ENCODE measurements around the gene TTI1. TPM values are rescaled to one million over a fixed set of nuclear protein-coding genes. Genes with fewer than 3 reads are reported as not detected.
A peak's percentile ranks its signal among the peaks of the same experiment; 100 is the strongest.

Gene TTI1
- 14.3 TPM for total RNA-seq

DNA sequence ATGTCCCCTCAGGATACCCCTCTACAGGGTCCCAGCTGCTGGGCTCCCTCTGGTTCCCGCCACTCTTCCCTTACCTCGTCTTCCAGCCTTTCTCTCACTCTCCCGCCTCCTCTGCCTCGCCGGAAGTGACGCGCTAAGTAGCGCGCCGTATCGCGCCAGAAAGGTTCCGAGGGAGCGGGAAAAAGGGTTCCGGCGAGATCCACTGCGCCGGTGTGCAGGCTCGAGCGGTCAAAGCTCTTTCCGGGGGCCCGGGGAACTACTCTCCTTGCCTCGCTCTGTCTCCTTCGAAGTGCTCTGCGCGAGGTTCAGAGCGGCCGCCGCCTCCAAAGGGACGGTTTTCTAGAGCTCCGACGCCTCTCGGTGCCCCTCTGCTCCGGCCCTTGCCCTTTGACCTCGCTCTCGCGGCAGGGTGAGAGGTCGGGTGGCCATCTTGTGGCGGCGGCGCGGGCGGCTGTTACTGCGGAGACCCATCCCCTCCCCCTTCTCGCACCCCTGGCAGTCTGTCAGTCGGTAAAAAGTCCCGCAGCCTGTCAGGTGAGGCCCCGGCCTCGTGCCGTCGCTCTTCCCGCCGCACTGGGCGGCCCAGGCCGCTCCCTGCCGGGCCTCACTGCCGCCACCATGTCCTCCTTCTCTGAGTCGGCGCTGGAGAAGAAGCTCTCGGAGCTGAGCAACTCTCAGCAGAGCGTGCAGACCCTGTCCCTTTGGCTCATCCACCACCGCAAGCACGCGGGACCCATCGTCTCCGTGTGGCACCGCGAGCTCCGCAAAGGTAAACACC is at the start of gene TTI1, which contains the start of gene RPRD1B:
TTI1 (minus strand) TSS at position 127 of the 778 bp plus-strand sequence. CDS start 19,640 bp downstream, outside the sequence.
RPRD1B (plus strand) TSS at position 417 of the 778 bp plus-strand sequence; CDS start at position 619, 202 bp downstream.
- no peaks in the 10 kb centered on the region for H3K9me3 ChIP-seq (ENCODE audit: low read depth, low read length)
- peak within 1 kb of the TSS; percentile 76 for H3K4me3 ChIP-seq (ENCODE audit: low read length)
- peaks cover 39% of the 10 kb centered on the region for H3K4me1 ChIP-seq (ENCODE audit: insufficient read depth, low read length)
- no peaks in the 10 kb centered on the region for H3K27me3 ChIP-seq (ENCODE audit: insufficient read depth, low read length)

GRCh38 chr20:38082894-38083293 is 49.6 kb upstream of the TTI1 start:
- H3K4me1 ChIP-seq (ENCODE audit: insufficient read depth, low read length) = no peaks in the 10 kb centered on the region
- H3K9me3 ChIP-seq (ENCODE audit: low read depth, low read length) = no peaks in the 10 kb centered on the region
- no peaks in the 10 kb centered on the region for H3K27me3 ChIP-seq (ENCODE audit: insufficient read depth, low read length)
- no peak overlapping the region for H3K4me3 ChIP-seq (ENCODE audit: low read length)

DNA sequence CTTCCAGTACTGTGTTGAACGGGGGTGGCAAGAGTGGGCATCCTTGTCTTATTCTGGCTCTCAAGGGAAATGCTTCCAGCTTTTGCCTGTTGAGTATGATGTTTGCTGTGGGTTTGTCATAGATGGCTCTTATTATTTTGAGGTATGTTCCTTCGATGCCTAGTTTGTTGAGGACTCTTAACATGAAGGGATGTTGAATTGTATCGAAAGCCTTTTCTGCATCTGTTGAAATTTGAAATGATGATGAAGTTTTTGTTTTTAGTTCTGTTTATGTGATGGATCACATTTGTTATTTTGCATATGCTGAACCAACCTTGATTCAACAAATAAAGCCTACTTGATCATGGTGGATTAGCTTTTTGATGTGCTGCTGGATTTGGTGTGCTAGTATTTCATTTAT is 48.3 kb upstream of the TTI1 start:
- H3K9me3 ChIP-seq (ENCODE audit: low read depth, low read length) = no peaks in the 10 kb centered on the region
- no peaks in the 10 kb centered on the region for H3K4me1 ChIP-seq (ENCODE audit: insufficient read depth, low read length)
- H3K4me3 ChIP-seq (ENCODE audit: low read length) = no peak overlapping the region
- H3K27me3 ChIP-seq (ENCODE audit: insufficient read depth, low read length) = no peaks in the 10 kb centered on the region

DNA sequence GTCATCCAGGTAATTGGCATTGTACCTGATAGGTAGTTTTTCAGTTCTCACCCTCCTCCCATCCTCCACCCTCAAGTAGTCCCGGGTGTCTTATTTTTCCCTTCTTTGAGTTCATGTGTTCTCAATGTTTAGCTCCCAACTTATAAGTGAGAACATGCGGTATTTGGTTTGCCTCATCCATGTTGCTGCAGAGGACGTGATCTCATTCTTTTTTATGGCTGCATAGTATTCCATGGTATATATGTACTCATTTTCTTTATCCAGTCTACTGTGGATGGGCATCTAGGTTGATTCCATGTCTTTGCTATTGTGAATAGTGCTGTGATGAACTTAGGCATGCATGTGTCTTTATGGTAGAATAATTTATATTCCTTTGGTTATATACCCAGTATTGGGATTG is 46.1 kb upstream of the TTI1 start:
- Histone ChIP-seq H3K9me3 (ENCODE audit: low read depth, low read length) (no peaks in the 10 kb centered on the region), H3K4me1 (ENCODE audit: insufficient read depth, low read length) (no peaks in the 10 kb centered on the region)

GRCh38 chr20:38078084-38078483 is 44.8 kb upstream of the TTI1 start:
- Histone ChIP-seq H3K4me1 (ENCODE audit: insufficient read depth, low read length) (no peaks in the 10 kb centered on the region), H3K4me3 (ENCODE audit: low read length) (no peak overlapping the region), H3K9me3 (ENCODE audit: low read depth, low read length) (no peaks in the 10 kb centered on the region), H3K27me3 (ENCODE audit: insufficient read depth, low read length) (no peaks in the 10 kb centered on the region)

More for the DNA sequence above, 46.1 kb upstream of the TTI1 start:
- Histone ChIP-seq H3K27me3 (ENCODE audit: insufficient read depth, low read length) (no peaks in the 10 kb centered on the region), H3K4me3 (ENCODE audit: low read length) (no peak overlapping the region)

GRCh38 chr20:38076548-38076947 is 43.3 kb upstream of the TTI1 start:
- H3K4me1 ChIP-seq (ENCODE audit: insufficient read depth, low read length) = no peaks in the 10 kb centered on the region
- no peaks in the 10 kb centered on the region for H3K9me3 ChIP-seq (ENCODE audit: low read depth, low read length)
- H3K4me3 ChIP-seq (ENCODE audit: low read length) = no peak overlapping the region
- no peaks in the 10 kb centered on the region for H3K27me3 ChIP-seq (ENCODE audit: insufficient read depth, low read length)

DNA sequence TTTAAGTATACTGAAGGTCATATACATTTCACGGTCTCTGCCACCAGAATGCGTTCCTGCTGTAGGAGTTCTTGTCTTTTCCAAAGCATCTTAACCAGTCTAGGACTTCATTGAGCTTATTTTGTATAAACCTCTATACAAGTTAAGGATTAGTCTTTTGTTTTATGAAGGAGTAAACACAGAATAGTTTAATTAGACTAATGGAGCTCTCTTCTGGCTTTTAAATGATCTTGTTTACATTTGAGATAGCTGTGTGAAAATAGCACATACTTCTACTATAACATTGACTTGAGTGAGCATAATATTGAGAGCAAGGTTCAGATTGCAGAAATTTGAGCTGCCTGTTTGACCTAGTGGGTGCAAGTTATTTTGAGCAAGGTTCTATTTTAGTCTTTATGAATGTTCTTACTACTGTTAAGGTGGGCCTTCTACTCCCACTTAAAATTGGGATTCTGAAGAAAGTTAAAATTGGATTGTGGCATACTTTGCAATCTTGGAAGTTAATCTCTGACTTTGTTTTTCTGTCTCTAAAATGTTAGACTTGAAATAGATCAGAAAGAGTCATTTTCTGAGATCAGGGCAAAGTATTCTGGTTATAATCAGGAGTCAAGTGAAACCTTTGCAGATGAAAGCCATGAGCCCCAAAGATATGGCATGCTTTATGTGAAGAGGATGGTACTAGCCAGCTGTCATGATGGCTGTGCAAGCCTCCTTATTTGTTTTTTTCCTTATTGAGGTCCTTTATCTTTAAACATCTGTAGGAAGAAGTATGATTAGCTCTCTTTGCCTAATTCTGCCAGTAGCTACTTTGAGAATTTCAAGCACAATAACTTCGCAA is 42.1 kb upstream of the TTI1 start:
- Histone ChIP-seq H3K27me3 (ENCODE audit: insufficient read depth, low read length) (no peaks in the 10 kb centered on the region), H3K4me1 (ENCODE audit: insufficient read depth, low read length) (no peaks in the 10 kb centered on the region), H3K9me3 (ENCODE audit: low read depth, low read length) (no peaks in the 10 kb centered on the region), H3K4me3 (ENCODE audit: low read length) (no peak overlapping the region)

DNA sequence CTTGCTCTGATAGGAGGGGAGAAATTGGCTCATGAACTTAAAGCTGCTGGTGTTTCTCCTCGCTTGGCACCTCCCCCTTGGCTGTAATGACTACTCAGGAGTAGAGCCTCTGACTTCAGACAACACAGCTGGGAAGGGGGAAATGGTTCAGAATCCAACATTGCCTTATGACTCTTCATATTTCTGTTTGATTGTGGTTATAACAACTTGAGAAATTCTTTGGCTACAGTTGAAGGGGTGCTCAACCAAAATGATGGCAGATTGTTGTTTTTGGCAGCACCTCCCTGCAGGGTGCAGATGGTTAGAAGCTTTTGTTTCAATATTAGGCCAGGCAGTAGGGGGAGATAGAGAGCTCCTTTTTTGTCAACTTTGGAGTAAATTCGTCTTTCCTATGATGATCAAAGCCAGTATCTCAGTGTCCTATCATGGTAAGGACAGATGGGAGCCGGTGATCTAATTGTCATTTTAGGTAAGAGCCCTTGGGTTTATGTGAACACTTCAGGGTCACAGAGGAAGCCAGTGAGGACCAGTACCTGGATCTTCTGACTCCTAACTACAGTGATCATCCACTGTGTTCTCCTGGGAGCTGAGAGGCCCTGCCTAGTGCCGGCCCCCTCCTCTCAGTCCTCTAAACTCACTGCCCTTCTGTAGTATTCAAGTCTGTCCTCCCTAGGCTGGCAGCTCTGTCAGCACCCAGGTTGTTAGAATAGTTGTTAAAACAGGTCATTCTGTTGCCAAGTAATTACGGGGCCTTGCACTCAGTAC is 40.2 kb upstream of the TTI1 start:
- H3K27me3 ChIP-seq (ENCODE audit: insufficient read depth, low read length) = no peaks in the 10 kb centered on the region
- H3K9me3 ChIP-seq (ENCODE audit: low read depth, low read length) = no peaks in the 10 kb centered on the region
- H3K4me3 ChIP-seq (ENCODE audit: low read length) = no peak overlapping the region
- no peaks in the 10 kb centered on the region for H3K4me1 ChIP-seq (ENCODE audit: insufficient read depth, low read length)

DNA sequence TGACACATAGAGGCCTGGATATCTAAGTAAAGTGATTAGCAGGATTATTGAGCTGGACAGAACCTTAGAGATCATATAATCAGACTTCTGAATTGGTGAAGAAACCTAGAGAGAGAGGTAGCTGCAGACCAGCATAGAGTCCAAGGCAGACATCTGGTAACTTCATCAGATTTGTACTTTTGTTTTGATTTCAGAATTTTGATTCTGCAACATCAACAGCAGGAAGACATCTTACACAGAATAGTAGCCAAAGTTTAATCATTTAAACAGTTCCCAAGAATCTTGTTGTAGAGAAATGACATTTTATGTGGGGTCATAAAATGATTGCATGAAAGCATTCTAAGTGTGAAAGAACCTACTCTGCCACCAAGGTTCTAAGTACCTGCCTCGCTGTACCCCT is 39.6 kb upstream of the TTI1 start:
- Histone ChIP-seq H3K4me1 (ENCODE audit: insufficient read depth, low read length) (no peaks in the 10 kb centered on the region), H3K4me3 (ENCODE audit: low read length) (no peak overlapping the region), H3K27me3 (ENCODE audit: insufficient read depth, low read length) (no peaks in the 10 kb centered on the region), H3K9me3 (ENCODE audit: low read depth, low read length) (no peaks in the 10 kb centered on the region)

DNA sequence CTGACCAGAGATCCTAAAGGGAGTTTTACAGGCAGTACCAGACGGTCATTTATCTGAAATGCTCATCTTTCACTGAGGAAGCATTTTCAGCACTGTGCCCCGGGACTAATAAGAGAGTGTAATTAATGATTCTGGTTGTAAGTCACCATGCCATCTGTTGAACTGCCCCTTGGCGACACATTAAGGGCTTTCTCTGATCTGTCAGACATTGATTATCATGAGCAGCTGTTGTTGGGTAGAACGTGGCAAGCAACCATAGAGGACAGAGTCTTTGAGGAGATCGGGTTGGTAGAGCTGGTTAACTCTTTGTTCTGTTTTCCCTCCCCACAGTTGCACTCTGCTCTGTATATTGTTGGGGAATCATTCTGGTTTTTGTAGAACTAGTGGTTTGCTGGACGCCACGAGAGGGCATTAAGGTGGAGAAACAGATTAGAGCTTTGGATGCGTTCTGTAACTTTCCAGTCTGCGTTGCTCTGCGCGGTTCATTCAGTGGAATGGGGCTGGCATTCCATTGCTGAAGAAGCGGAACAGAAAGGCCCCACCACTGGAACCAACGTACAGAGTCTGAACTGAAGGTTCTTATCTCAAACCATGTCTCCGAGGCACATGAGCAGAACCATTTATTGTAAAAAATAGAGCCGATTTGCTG is 34.6 kb upstream of the TTI1 start:
- H3K4me1 ChIP-seq (ENCODE audit: insufficient read depth, low read length) = no peaks in the 10 kb centered on the region
- H3K9me3 ChIP-seq (ENCODE audit: low read depth, low read length) = no peaks in the 10 kb centered on the region
- no peaks in the 10 kb centered on the region for H3K27me3 ChIP-seq (ENCODE audit: insufficient read depth, low read length)
- H3K4me3 ChIP-seq (ENCODE audit: low read length) = no peak overlapping the region

DNA sequence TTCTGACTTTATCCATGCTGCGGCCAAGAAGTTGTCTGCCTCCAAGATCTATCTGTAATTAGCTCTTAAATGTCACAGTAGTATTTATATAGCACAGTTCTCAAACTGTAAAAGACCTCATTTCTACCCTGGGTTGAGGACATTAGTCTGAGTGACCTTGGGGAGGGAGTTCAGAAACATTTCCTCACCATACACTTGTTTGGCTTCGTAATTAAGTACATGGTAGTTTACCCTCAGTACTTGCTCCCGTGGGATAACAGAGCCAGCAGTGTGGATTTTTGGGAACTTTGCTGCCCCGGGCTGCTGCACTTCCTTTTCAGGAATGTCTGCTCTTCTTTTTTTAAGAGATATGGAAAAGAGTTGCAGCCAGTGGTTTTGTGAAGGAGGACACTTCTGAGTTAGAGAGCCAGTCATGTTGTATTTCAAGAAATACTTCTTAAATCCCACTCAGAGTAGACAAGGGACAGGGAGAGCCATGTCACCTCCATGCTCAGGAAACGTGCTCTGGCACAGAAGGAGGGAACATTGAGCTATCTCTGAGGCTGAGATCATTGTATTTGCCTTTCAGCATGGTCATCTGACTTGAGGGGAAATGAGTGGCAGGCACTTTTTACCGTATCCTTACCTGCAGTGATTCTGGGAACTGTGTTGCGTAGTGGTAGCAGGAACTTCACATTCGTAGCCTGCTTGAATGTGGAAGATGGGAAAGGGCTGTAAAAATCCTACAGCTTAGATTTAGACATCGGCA is 33.9 kb upstream of the TTI1 start:
- H3K9me3 ChIP-seq (ENCODE audit: low read depth, low read length) = no peaks in the 10 kb centered on the region
- no peaks in the 10 kb centered on the region for H3K4me1 ChIP-seq (ENCODE audit: insufficient read depth, low read length)
- H3K4me3 ChIP-seq (ENCODE audit: low read length) = no peak overlapping the region
- no peaks in the 10 kb centered on the region for H3K27me3 ChIP-seq (ENCODE audit: insufficient read depth, low read length)

DNA sequence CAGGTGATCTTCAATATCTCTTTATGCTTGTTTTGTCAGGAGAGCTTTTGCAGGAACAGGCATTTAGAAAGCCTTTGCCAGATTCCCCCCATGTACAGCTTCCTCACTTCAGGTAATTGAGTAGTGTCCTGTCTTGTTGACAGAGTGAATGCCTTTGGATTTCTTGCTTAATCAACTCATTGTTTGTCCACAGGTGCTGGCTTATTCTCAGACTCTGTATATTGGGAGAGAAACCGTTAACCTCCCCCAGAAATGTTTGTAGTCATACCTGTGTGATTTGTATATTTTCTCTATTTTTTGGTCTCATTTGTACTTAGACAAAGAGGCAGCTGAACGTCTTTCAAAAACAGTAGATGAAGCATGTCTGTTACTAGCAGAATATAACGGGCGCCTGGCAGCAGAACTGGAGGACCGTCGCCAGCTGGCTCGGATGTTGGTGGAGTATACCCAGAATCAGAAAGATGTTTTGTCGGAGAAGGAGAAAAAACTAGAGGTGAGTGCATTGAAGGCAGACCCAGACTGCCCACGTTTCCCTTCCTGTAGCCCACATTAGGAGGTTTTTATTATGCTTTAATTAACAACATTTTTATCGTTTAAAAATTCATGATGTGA is 32.6 kb upstream of the TTI1 start:
- H3K4me3 ChIP-seq (ENCODE audit: low read length) = no peak overlapping the region
- H3K9me3 ChIP-seq (ENCODE audit: low read depth, low read length) = no peaks in the 10 kb centered on the region
- no peaks in the 10 kb centered on the region for H3K27me3 ChIP-seq (ENCODE audit: insufficient read depth, low read length)
- no peaks in the 10 kb centered on the region for H3K4me1 ChIP-seq (ENCODE audit: insufficient read depth, low read length)

DNA sequence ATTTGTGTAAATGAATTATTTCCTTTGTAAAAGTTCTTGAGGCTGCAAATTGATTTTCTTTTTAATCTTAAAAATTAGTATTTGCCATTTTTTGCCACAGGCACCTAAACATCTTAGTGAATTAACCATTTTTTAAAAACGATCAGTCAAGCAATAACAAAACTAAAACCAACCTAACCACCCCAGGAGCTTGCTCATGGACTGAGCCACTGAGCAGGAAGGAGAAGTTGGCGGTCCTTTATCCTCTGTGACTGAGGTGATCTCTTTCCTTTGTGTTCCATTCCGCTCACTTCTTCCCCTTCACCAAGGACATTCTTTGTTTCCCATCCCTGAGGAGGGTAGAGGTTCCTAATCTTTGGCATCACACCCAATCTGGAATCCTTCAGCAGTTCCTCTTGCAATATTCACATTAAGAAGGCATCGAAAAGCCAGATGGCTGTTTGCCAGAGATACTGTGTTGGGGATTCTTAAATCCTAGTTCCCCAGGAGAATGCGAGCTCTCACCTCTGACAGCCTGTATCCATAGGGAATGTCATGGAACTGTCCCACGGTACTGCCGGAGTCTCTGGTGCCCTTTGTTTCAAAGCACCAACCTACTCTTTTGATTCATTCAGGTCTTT is 30.8 kb upstream of the TTI1 start:
- H3K4me1 ChIP-seq (ENCODE audit: insufficient read depth, low read length) = no peaks in the 10 kb centered on the region
- no peak overlapping the region for H3K4me3 ChIP-seq (ENCODE audit: low read length)
- no peaks in the 10 kb centered on the region for H3K27me3 ChIP-seq (ENCODE audit: insufficient read depth, low read length)
- H3K9me3 ChIP-seq (ENCODE audit: low read depth, low read length) = no peaks in the 10 kb centered on the region

Data from mononuclear cell (primary cell).